Progenitor cell of endocrine pancreas (in vitro differentiated cells): ENCODE measurements around the gene CLEC2D. TPM values are rescaled to one million over a fixed set of nuclear protein-coding genes. Genes with fewer than 3 reads are reported as not detected.

Experiments
- DNase-seq: peaks from one replicate; pipeline ENCODE4 v3.0.0; 2021; ENCODE audit warnings: low spot score; ENCODE audit not compliant: unreplicated experiment
- H3K27ac Mint-ChIP-seq: 2 replicates; pipeline ENCODE4 v1.8.0; 2021; ENCODE audit warnings: mild to moderate bottlenecking, moderate library complexity, mixed read lengths
- H3K27me3 Mint-ChIP-seq: 2 replicates; pipeline ENCODE4 v1.8.0; 2021; ENCODE audit warnings: mixed read lengths
- H3K36me3 Mint-ChIP-seq: 2 replicates; pipeline ENCODE4 v1.8.0; 2022; ENCODE audit warnings: mixed read lengths; ENCODE audit not compliant: insufficient read depth
- H3K4me1 Mint-ChIP-seq: 2 replicates; pipeline ENCODE4 v1.8.0; 2021; ENCODE audit warnings: low read depth, mixed read lengths
- H3K4me3 Mint-ChIP-seq: 2 replicates; pipeline ENCODE4 v1.8.0; 2021; ENCODE audit warnings: low read depth, mild to moderate bottlenecking, moderate library complexity, mixed read lengths
- H3K9me3 Mint-ChIP-seq: 2 replicates; pipeline ENCODE4 v1.8.0; 2021; ENCODE audit warnings: low read depth, mixed read lengths
- total RNA-seq: library from RNA; stranded (reverse); gene quantifications from 2 replicates; pipeline ENCODE4 v1.2.1, GENCODE V29; 2021
- TF ChIP-seq, protein P1 (sequence below): fragments of 200-600 bp; sonication (generic); IDR thresholded peaks from one replicate; pipeline ENCODE4 v1.5.0; 2021; ENCODE audit warnings: antibody characterized with exemption, mild to moderate bottlenecking; ENCODE audit not compliant: unreplicated experiment

Gene CLEC2D
- total RNA-seq, 1 donor from 2014 or later = 23.5 TPM

DNA sequence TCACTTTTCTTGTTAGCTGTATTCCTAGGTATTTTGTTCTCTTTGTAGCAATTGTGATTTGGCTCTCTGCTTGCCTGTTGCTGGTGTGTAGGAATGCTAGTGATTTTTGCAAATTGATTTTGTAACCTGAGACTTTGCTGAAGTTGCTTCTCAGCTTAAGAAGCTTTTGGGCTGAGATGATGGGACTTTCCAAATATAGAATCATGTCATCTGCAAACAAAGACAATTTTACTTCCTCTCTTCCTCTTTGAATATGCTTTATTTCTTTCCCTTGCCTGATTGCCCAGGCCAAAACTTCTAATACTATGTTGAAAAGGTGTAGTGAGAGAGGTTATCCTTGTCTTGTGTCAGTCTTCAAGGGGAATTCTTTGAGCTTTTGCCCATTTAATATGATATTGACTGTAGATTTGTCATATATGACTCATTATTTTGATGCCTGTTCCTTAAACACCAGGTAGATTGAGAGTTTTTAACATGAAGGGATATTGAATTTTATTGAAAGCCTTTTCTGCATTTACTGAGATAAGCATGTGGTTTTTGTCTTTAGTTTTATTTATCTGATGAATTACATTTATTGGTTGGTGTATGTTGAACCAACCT, 36.7 kb downstream of the CLEC2D start:
- H3K4me3 Mint-ChIP-seq = no peak overlapping the region
- peaks cover 23% of the 10 kb centered on the region for H3K9me3 Mint-ChIP-seq
- H3K4me1 Mint-ChIP-seq = no peaks in the 10 kb centered on the region
- no peak overlapping the region for H3K27ac Mint-ChIP-seq
- TF ChIP-seq, protein P1, sequence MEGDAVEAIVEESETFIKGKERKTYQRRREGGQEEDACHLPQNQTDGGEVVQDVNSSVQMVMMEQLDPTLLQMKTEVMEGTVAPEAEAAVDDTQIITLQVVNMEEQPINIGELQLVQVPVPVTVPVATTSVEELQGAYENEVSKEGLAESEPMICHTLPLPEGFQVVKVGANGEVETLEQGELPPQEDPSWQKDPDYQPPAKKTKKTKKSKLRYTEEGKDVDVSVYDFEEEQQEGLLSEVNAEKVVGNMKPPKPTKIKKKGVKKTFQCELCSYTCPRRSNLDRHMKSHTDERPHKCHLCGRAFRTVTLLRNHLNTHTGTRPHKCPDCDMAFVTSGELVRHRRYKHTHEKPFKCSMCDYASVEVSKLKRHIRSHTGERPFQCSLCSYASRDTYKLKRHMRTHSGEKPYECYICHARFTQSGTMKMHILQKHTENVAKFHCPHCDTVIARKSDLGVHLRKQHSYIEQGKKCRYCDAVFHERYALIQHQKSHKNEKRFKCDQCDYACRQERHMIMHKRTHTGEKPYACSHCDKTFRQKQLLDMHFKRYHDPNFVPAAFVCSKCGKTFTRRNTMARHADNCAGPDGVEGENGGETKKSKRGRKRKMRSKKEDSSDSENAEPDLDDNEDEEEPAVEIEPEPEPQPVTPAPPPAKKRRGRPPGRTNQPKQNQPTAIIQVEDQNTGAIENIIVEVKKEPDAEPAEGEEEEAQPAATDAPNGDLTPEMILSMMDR = no peak
- peaks cover 6% of the 10 kb centered on the region for H3K27me3 Mint-ChIP-seq
- no peaks in the 10 kb centered on the region for H3K36me3 Mint-ChIP-seq
- no peak for DNase-seq

DNA sequence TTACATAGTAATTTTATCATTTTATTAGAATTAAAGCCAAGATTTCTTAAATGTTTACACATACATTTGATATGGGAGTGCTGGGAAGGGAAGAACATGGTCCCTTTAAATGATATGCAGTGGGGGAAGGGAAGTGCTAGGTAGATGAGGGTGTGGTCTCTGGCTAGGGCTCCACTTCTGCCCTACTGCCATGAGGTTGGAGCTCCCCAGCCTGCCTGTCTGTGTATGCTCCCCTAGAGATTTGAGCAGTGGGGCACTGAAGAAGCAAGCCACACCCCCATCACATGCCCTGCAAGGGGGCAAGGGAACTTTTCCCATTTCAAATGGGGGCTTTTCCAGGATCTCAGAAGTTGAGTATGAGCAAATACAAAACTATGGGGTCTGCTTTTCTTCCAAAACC, 37.8 kb downstream of the CLEC2D start:
- H3K36me3 Mint-ChIP-seq = no peaks in the 10 kb centered on the region
- H3K4me1 Mint-ChIP-seq = no peaks in the 10 kb centered on the region
- peaks cover 18% of the 10 kb centered on the region for H3K9me3 Mint-ChIP-seq
- TF ChIP-seq, protein P1 = no peak
- no peak for DNase-seq
- H3K4me3 Mint-ChIP-seq = no peak overlapping the region
- H3K27ac Mint-ChIP-seq = no peak overlapping the region
- H3K27me3 Mint-ChIP-seq = peaks cover 5% of the 10 kb centered on the region

DNA sequence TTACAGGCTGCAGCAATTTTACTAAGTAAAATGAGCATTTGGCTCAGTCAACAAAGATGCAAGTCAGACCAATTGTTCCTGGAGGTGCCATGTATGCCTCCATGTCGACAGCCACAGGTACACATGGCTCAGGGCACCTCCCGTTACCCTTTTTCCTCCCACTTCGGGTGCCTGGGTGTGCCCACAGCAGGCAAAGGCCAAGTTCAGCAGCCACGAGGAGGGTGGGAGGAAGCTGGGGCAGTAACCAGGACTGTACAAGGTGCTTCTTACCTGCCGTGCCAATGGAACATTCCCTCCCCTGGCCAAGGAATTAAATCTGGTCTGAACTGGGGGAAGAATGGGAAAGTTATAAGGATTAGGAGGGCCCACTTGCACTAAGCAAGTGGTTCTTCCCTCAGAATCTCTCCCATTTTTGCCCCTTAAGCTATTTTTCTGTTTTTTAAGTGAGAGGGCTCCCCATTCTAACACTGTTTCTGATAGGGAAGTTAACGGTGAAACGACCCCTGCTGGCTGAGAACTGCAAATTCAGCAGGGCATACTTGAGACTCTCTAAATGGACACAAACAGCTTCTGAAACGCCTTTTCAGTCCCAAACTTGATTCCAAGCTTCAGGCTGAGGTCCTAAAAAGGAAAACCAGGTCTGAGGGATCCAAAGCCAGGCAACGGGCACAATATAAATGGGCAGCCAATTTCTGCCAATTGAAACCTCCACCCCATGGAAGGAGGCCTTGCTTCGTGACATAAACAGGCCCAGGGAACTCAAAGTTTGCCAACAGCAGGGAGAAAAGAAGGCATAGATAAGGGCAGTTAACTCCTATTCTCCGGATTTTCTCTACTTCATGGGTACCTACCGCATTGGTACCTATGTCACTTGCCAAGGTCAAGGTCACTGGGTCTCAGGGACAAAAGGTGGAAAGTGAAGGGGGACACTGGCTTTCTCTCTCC, 38.6 kb downstream of the CLEC2D start:
- TF ChIP-seq, protein P1 = peak; percentile 97
- Mint-ChIP-seq H3K27ac (no peak overlapping the region), H3K27me3 (no peaks in the 10 kb centered on the region), H3K36me3 (no peaks in the 10 kb centered on the region), H3K4me1 (no peaks in the 10 kb centered on the region), H3K9me3 (peaks cover 17% of the 10 kb centered on the region), H3K4me3 (no peak overlapping the region)
- peak; percentile 35 for DNase-seq

DNA sequence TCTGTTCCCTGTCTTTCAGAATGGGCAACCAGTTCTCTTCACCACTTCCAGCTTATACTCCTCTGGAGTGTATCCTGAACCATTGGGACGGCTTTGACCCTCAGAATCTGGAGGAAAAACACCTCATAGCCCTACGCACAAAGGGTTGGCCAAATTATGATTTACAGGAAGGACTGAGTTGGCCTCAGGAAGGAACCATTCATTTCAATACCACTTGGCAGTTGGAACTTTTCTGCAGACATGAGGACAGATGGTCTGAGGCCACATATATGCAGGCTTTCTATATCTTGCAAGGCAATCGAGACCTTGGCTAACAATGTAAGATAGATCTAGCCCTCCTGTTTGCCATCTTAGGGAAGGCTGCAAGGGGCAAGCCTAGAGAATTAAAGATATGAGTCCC, 39.3 kb downstream of the CLEC2D start:
- Mint-ChIP-seq H3K9me3 (peaks cover 17% of the 10 kb centered on the region), H3K27ac (no peak overlapping the region), H3K4me1 (no peaks in the 10 kb centered on the region), H3K4me3 (no peak overlapping the region), H3K36me3 (no peaks in the 10 kb centered on the region), H3K27me3 (no peaks in the 10 kb centered on the region)
- no peak for DNase-seq
- TF ChIP-seq, protein P1 = no peak

DNA sequence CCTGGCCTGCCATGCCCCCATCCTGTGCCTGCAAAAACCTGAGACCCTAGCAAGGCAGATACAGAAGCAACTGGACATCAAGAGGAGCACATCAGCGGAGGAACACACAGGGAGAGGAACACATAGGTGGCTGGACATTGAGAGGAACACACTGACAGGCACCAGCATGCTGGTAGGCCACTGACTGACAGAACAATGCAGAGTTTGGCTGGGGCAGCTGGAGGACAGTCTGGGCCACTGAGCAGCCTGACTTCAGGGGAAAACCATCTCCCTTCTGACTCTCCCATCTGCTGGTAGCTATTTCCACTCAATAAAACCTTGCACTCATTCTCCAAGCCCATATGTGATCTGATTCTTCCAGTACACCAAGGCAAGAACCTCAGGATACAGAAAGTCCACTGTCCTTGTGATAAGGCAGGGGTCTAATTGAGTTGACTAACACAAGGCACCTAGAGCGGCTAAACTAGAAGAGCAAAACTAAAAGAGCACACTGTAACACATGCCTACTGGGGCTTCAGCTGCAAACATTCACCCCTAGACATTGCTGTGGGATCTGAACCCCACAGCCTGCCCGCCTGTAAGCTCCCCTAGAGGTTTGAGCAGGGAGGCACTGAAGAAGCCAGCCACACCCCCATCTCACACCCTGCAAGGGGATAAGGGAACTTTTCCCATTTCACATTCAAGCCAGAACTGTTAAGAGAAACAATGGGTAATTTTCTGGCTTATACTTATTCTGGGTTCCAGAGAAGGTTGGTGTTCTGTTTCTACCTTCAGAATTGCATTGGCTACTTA, 41.3 kb downstream of the CLEC2D start:
- no peaks in the 10 kb centered on the region for H3K4me1 Mint-ChIP-seq
- H3K36me3 Mint-ChIP-seq = no peaks in the 10 kb centered on the region
- H3K27me3 Mint-ChIP-seq = no peaks in the 10 kb centered on the region
- H3K27ac Mint-ChIP-seq = no peak overlapping the region
- DNase-seq = no peak
- TF ChIP-seq, protein P1 = no peak
- peaks cover 6% of the 10 kb centered on the region for H3K9me3 Mint-ChIP-seq
- H3K4me3 Mint-ChIP-seq = no peak overlapping the region
